ENCODE measurements around the gene OR52R1.

DNA sequence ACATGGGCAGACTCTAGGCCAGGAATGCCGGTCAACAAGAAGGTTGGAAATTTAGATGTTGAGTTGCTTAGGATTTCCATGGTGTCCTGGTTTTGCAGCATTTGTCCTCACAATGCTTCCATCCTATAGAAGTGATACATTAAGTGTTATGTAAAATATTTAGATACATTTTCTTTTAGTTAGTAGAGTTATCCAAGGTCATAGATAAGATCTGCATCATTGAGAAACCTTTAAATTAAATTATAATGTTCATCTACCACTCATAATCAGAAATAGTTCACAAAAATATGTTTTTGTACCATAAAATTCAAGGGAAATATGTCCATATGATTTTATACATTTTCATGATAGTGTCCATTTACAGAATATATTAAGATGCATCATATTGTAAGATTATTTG lies 34.3 kb downstream of the OR52R1 start, which contains the start of gene OR51F1:
- TF ChIP-seq, protein P1, sequence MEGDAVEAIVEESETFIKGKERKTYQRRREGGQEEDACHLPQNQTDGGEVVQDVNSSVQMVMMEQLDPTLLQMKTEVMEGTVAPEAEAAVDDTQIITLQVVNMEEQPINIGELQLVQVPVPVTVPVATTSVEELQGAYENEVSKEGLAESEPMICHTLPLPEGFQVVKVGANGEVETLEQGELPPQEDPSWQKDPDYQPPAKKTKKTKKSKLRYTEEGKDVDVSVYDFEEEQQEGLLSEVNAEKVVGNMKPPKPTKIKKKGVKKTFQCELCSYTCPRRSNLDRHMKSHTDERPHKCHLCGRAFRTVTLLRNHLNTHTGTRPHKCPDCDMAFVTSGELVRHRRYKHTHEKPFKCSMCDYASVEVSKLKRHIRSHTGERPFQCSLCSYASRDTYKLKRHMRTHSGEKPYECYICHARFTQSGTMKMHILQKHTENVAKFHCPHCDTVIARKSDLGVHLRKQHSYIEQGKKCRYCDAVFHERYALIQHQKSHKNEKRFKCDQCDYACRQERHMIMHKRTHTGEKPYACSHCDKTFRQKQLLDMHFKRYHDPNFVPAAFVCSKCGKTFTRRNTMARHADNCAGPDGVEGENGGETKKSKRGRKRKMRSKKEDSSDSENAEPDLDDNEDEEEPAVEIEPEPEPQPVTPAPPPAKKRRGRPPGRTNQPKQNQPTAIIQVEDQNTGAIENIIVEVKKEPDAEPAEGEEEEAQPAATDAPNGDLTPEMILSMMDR (IDR thresholded peaks at IDR 0.05): no peak
- no peak for TF ChIP-seq EP300 (IDR thresholded peaks at IDR 0.05)
- TF ChIP-seq POLR2A (IDR thresholded peaks at IDR 0.05): no peak

All from ovary (tissue), 3 donors.